ENCODE measurements around the gene MBD3.
"Not testable (repeated sequence)": the region's sequence is repeated elsewhere in the genome, so short reads cannot be mapped to it uniquely, and the experiment has no call there.

The MBD3 gene

GRCh38 chr19:1592755-1593500 lies at the start of gene MBD3:
MBD3 (minus strand) TSS chr19:1592865; CDS start chr19:1592631, 234 bp downstream.
- H3K4me3 ChIP-seq (ENCODE audit: control insufficient read depth, low read depth, low read length): peak within 1 kb of the TSS; percentile 88
- TF ChIP-seq, protein P1, sequence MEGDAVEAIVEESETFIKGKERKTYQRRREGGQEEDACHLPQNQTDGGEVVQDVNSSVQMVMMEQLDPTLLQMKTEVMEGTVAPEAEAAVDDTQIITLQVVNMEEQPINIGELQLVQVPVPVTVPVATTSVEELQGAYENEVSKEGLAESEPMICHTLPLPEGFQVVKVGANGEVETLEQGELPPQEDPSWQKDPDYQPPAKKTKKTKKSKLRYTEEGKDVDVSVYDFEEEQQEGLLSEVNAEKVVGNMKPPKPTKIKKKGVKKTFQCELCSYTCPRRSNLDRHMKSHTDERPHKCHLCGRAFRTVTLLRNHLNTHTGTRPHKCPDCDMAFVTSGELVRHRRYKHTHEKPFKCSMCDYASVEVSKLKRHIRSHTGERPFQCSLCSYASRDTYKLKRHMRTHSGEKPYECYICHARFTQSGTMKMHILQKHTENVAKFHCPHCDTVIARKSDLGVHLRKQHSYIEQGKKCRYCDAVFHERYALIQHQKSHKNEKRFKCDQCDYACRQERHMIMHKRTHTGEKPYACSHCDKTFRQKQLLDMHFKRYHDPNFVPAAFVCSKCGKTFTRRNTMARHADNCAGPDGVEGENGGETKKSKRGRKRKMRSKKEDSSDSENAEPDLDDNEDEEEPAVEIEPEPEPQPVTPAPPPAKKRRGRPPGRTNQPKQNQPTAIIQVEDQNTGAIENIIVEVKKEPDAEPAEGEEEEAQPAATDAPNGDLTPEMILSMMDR (IDR thresholded peaks at IDR 0.05; ENCODE audit: control insufficient read depth, insufficient read depth, low read depth, low read length, missing control alignments): no peak
- peak; percentile 69 for DNase-seq (ENCODE audit: low read depth)

DNA sequence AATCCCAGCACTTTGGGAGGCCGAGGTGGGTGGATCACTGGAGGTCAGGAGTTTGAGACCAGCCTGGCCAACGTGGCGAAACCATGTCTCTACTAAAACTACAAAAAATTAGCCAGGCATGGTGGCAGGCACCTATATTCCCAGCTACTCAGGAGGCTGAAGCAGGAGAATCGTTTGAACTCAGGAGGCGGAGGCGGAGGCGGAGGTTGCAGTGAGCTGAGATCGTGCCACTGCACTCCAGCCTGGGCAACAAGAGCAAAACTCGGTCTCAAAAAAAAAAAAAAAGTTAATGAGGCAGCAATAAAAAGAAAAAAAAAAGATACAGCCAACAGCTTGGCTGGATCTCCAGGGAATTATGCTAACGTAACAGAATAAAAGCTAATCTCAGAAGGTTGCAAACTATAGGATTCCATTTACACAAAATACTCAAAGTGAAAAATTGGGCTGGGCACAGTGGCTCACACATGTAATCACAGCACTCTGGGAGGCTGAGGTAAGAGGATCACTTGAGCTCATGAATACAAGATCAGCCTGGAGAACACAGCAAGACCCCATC lies 48.3 kb upstream of the MBD3 start:
- DNase-seq (ENCODE audit: low read depth); H3K4me3 ChIP-seq (ENCODE audit: control insufficient read depth, low read depth, low read length): not testable (repeated sequence)

DNA sequence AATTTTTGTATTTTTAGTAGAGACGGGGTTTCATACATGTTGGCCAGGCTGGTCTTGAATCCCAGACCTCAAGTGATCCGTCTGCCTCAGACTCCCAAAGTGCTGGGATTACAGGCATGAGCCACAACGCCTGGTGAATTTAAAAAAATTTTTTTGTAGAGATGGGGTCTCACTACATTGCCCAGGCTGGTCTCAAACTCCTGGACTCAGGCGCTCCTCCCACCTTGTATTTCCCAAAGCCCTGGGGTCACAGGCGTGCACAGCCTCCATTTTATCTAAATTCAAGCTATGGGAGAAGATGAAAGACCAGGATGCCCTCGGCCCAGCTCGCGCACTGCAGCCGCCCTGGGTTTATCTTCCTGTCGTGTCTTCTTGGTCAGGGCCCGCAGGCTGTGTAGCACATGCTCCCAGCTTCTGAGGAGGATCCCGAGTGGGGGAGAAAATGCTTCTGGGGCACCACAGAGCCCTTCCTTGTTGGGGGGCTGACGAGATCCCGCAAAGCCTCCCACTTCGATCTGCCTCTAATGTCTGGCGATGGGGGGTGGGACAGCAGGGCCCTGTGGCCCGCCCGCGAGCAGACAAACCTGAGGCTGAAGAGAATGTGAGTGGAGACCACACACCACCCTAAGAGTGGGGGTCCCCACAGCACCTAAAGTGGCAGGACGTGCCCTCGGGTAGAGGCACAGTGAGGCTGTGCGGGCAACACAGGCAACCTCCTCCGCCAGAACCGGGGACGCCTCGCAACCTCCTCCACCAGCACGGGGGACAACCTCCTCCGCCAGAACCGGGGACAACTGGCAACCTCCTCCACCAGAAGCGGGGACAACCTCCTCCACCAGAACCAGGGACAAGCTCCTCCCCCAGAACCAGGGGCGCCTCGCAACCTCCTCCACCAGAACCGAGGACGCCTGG lies 43.9 kb upstream of the MBD3 start:
- DNase-seq (ENCODE audit: low read depth): no peak
- TF ChIP-seq, protein P1 (IDR thresholded peaks at IDR 0.05; ENCODE audit: control insufficient read depth, insufficient read depth, low read depth, low read length, missing control alignments): no peak
- no peak overlapping the region for H3K4me3 ChIP-seq (ENCODE audit: control insufficient read depth, low read depth, low read length)

DNA sequence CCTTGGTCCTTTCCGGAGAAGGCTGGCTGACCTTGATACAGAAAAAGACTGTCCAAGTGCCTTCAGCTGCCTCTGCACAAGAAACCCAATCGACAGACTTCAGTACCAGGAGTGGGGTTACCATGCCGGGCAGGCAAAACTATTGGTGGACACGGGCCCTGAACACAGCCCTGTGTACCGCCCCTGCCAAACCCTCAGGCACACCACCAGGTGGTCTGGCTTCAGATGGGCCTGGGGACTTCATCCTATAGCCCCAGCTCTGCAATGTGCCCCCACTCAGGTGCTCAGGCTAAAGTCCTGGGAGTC lies 42.2 kb upstream of the MBD3 start:
- TF ChIP-seq, protein P1 (IDR thresholded peaks at IDR 0.05; ENCODE audit: control insufficient read depth, insufficient read depth, low read depth, low read length, missing control alignments): no peak
- DNase-seq (ENCODE audit: low read depth): no peak
- no peak overlapping the region for H3K4me3 ChIP-seq (ENCODE audit: control insufficient read depth, low read depth, low read length)

- DNase-seq (ENCODE audit: low read depth): no peak
- no peak overlapping the region for H3K4me3 ChIP-seq (ENCODE audit: control insufficient read depth, low read depth, low read length)
- TF ChIP-seq, protein P1 (IDR thresholded peaks at IDR 0.05; ENCODE audit: control insufficient read depth, insufficient read depth, low read depth, low read length, missing control alignments): no peak
Observed at GRCh38 chr19:1634242-1634937, 41.7 kb upstream of the MBD3 start.

DNA sequence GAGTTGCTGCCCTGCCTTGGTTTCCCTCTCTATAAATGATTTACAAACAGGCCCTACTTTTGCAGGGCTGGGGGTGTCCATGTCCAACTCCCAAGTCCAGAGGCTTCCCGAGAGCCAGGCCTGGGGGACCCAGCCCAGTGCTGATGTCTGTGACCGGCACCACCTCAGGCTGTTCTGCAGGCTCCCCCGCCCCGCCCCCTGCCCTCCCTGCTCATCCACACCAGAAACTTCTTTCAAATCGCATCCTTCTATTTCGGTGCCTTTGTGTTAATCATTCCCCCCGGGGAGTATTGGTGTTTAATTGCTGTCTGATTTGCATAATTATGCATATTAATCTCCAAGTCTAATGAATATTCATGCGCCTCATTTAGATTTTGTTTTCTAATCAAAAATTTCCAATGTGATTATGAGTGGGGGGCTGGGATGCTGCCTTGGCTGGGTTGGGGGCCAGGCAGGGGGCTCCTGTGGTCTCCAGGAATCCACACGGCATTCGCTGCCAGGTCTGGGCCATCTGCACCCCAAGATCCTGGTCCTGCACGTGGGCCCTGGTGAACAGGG lies 40.7 kb upstream of the MBD3 start:
- TF ChIP-seq, protein P1 (IDR thresholded peaks at IDR 0.05; ENCODE audit: control insufficient read depth, insufficient read depth, low read depth, low read length, missing control alignments): no peak
- no peak overlapping the region for H3K4me3 ChIP-seq (ENCODE audit: control insufficient read depth, low read depth, low read length)
- no peak for DNase-seq (ENCODE audit: low read depth)
